Lower lobe of right lung (tissue), 2 donors: Measurements from ENCODE around the gene FRRS1L. TPM values are rescaled to one million over a fixed set of nuclear protein-coding genes. Genes with fewer than 3 reads are reported as not detected.
A peak's percentile ranks its signal among the peaks of the same experiment; 100 is the strongest.

Experiments used
- ATAC-seq, 2 donors: fragments of 200-7000 bp; cut with Tn5 transposase; one replicate each; pipeline ENCODE4 v1.9.1; 2020 to 2022; ENCODE audit warnings: mild to moderate bottlenecking in 2 of 2, moderate library complexity in 2 of 2
- DNase-seq: peaks from one replicate; pipeline ENCODE4 v3.0.0-alpha.2; 2020
- H3K27ac ChIP-seq: fragments of 200-600 bp; one replicate; pipeline ENCODE4 v1.8.0; 2022
- H3K27me3 ChIP-seq: fragments of 200-600 bp; one replicate; pipeline ENCODE4 v1.8.0; 2022; ENCODE audit warnings: low read depth
- H3K36me3 ChIP-seq: fragments of 200-600 bp; one replicate; pipeline ENCODE4 v1.8.0; 2022; ENCODE audit warnings: mild to moderate bottlenecking
- H3K4me1 ChIP-seq: fragments of 200-600 bp; one replicate; pipeline ENCODE4 v1.8.0; 2022
- H3K4me3 ChIP-seq: fragments of 200-600 bp; one replicate; pipeline ENCODE4 v1.8.0; 2022; ENCODE audit warnings: mild to moderate bottlenecking
- H3K9me3 ChIP-seq: fragments of 200-600 bp; one replicate; pipeline ENCODE4 v1.8.0; 2022
- intact Hi-C: fragments of 100-400 bp; cut with DNase I; formaldehyde crosslinking; loops from one replicate; pipeline ENCODE4 v1.11.0; 2022
- total RNA-seq: library from RNA; stranded (reverse); fragmentation: NEBNext Ultra II Directional; extraction: Animal tissue kit (Norgen Biotek cat#: 25700); gene quantifications from one replicate; pipeline ENCODE4 v1.2.1, GENCODE V29; 2021
- TF ChIP-seq, protein P1 (sequence below): fragments of 200-600 bp; IDR thresholded peaks from one replicate; pipeline ENCODE4 v1.8.0; 2022; ENCODE audit warnings: antibody characterized with exemption, mild to moderate bottlenecking
- donor health status: DM: no; HTN: yes; CAD: no; lungs with severe emphysema.

FRRS1L gene
- total RNA-seq, 1 donor from 2014 or later = 0.06 TPM

DNA sequence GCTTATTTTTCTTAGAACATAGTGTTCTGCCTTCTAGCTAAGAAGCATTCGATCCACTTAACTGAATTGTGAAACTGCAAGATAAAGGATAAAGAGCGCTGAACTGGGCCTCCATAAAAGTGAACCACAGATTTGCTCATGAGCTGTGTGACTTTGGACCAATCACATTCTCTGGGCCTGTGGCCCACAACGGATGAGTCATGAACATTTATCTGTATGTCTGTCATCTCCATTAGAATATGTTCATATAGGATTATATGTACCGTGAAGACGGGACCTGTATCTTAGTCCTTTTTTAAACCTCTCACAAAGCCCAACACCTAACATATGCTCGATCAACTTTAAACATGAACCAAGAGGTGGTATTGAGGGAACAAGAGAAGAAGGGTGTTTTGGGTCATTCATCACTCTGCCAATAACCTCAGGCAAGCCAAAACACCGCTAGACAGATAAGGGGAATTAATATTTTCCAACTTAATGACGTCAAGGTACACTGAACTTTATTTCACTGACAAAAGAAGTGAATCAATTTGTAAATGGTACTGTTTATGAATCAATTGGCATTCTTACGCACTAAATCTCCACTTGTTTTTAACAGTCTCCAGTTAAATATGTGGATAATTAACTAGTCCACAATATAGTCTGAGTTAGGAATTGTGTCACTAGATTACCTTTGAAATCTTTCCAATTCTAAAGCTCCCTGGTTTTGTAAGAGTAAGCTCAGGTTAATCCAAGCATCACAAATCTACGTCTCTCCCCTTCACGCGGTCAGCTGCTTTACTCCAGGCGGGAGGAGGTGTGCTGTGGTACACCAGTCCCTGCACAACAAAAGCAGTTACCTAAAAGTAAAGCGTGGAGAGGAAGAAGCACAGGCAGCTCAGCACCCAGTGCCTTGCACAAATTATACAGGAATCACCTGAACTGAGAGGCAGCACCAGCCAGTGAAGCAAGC lies 48.9 kb downstream of the FRRS1L start:
- H3K36me3 ChIP-seq = no peaks in the 10 kb centered on the region
- no peaks in the 10 kb centered on the region for H3K9me3 ChIP-seq
- H3K27ac ChIP-seq = peak overlapping the region; percentile 91
- DNase-seq = no peak
- H3K4me3 ChIP-seq = peak overlapping the region; percentile 89
- TF ChIP-seq, protein P1, sequence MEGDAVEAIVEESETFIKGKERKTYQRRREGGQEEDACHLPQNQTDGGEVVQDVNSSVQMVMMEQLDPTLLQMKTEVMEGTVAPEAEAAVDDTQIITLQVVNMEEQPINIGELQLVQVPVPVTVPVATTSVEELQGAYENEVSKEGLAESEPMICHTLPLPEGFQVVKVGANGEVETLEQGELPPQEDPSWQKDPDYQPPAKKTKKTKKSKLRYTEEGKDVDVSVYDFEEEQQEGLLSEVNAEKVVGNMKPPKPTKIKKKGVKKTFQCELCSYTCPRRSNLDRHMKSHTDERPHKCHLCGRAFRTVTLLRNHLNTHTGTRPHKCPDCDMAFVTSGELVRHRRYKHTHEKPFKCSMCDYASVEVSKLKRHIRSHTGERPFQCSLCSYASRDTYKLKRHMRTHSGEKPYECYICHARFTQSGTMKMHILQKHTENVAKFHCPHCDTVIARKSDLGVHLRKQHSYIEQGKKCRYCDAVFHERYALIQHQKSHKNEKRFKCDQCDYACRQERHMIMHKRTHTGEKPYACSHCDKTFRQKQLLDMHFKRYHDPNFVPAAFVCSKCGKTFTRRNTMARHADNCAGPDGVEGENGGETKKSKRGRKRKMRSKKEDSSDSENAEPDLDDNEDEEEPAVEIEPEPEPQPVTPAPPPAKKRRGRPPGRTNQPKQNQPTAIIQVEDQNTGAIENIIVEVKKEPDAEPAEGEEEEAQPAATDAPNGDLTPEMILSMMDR = no peak
- H3K27me3 ChIP-seq = no peaks in the 10 kb centered on the region
- intact Hi-C loops = no loop called here
- peak in 1 of 2 donors; percentile 4 for ATAC-seq
- H3K4me1 ChIP-seq = peaks cover 55% of the 10 kb centered on the region

DNA sequence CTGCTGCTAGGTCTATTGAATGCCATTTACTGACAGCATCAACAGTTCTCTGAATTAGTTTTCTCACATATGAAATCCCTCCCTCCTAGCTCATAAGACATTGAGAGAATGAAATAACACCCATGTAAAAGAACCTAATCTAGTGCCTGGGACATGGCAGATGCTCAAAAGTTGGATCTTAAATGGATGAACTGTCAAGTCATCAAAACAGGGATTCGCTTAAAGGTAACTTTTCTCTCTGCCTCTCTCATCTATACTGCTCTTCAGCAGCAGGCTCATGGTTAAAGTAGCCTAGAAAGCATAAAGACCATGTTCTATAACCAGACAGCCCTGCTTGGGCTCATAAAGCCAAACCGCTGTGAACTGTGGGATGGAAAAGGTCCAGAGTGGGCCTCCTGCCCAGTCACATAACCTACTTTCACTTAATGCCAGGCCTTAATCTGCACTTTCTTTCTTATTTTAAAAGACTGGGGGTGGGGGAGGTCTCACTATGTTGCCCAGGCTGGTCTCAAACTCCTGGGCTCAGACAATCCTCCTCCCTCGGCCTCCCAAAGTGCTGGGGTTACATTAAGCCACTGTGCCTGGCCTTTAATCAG lies 51.0 kb downstream of the FRRS1L start:
- Histone ChIP-seq H3K4me1 (peaks cover 76% of the 10 kb centered on the region), H3K9me3 (no peaks in the 10 kb centered on the region), H3K27me3 (no peaks in the 10 kb centered on the region), H3K4me3 (no peak overlapping the region), H3K36me3 (no peaks in the 10 kb centered on the region), H3K27ac (peak overlapping the region; percentile 7)
- TF ChIP-seq, protein P1 = no peak
- no peak for ATAC-seq
- DNase-seq = no peak
- intact Hi-C loops = no loop called here

DNA sequence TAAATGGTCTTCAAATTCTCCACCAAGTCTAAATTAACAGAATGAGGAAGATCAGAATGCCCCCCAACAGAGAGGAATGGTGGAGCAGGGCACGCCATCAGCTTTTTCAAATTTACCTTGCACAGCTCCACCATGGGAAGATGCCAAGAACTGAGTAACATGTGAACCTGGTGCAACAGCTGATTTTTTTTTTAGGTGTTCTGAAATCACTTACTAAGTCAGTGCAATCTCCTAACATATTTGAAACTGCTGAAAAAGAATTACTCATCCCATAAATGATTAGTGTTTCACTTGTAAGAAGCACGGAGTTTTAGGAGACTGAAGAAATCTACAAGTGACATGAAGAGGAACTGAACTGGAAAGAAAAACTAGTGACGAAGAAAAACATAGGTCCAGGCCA lies 52.4 kb downstream of the FRRS1L start:
- no peaks in the 10 kb centered on the region for H3K9me3 ChIP-seq
- TF ChIP-seq, protein P1 = no peak
- no peak for DNase-seq
- no peaks in the 10 kb centered on the region for H3K27me3 ChIP-seq
- H3K36me3 ChIP-seq = no peaks in the 10 kb centered on the region
- H3K4me3 ChIP-seq = no peak overlapping the region
- intact Hi-C loops = no loop called here
- peak overlapping the region; percentile 82 for H3K27ac ChIP-seq
- no peak for ATAC-seq
- peaks cover 90% of the 10 kb centered on the region for H3K4me1 ChIP-seq

DNA sequence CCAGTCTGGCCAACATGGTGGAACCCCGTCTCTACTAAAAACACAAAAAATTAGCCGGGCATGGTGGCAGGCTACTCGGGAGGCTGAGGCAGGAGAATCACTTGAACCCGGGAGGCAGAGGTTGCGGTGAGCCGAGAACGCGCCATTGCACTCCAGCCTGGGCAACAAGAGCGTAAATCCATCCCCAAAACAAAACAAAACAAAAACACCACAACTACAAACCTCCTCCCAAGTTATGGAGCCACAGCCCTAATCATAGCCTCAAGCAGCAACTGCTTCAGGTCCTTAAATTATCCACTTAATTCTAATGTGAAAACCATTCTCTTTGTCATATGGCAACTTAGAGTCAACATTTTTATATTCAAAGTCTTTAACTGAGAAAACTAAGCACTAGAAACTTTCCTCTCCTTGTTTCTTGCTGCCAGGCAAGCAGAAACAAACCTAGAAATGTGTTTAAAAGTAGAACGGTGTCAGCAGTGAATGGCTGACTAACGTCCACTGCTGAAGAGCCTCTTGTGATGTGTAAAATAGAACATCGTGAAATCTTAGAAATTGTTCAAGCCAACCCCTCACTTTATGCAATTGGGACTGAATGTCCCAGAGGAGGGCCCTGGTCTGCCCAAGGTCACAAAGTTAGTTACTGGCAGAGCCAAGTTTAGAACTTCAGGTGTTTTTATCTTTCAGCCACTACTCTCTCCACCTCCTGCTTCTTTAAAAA lies 53.0 kb downstream of the FRRS1L start:
- Histone ChIP-seq H3K4me3 (no peak overlapping the region), H3K36me3 (no peaks in the 10 kb centered on the region), H3K4me1 (peaks cover 95% of the 10 kb centered on the region), H3K27me3 (no peaks in the 10 kb centered on the region), H3K9me3 (no peaks in the 10 kb centered on the region), H3K27ac (peak overlapping the region; percentile 82)
- ATAC-seq (peak; percentile 76 to 81), DNase-seq (no peak)
- intact Hi-C loops = no loop called here
- TF ChIP-seq, protein P1 = no peak

DNA sequence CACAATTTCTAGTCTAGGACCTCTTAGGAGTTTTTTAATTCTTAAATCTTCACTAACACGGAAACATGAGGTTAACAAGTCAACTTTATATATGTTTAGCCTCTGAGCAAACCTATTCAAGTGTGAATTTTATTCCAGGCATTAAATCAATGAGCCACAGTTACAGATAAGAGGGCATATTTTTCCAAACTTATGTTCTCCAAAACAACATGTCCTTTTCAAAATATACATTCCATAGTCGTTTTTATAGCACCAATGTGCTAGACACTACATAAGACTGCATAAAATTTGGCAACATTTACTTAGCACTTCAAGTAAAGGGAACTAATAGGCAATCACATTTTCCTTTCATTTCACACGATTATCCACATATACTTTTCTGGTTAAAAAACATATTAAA lies 53.8 kb downstream of the FRRS1L start:
- ATAC-seq (no peak), DNase-seq (no peak)
- Histone ChIP-seq H3K4me1 (peaks cover 96% of the 10 kb centered on the region), H3K4me3 (no peak overlapping the region), H3K9me3 (no peaks in the 10 kb centered on the region), H3K36me3 (no peaks in the 10 kb centered on the region), H3K27me3 (no peaks in the 10 kb centered on the region), H3K27ac (peak overlapping the region; percentile 82)
- intact Hi-C loops = no loop called here
- TF ChIP-seq, protein P1 = no peak
